Measurements from ENCODE around the gene SLIT1. TPM values are rescaled to one million over a fixed set of nuclear protein-coding genes. Genes with fewer than 3 reads are reported as not detected.

SLIT1 gene
- total and polyA plus RNA-seq, 7 donors: 0.04 to 0.30 (median 0.08) TPM

- Histone ChIP-seq H3K9me3 (no peaks in the 10 kb centered on the region), H3K36me3 (ENCODE audit: insufficient read depth in 1 of 2, low read depth in 1 of 2) (no peaks in the 10 kb centered on the region), H3K27ac (no peak overlapping the region), H3K27me3 (ENCODE audit: insufficient read depth in 3 of 3, low read length in 2 of 3) (no peaks in the 10 kb centered on the region), H3K4me1 (no peaks in the 10 kb centered on the region), H3K4me3 (no peak overlapping the region)
- TF ChIP-seq CTCF (IDR thresholded peaks at IDR 0.05): no peak
- intact Hi-C loops (cut with DNase I): no loop called here
- ATAC-seq (no peak), DNase-seq (no peak)
- 73 to 79% (median 74%) methylated on average over 15 of the region's 15 CpGs for WGBS, 3 donors
Measured at GRCh38 chr10:97138174-97138573, 47.6 kb downstream of the SLIT1 start.

DNA sequence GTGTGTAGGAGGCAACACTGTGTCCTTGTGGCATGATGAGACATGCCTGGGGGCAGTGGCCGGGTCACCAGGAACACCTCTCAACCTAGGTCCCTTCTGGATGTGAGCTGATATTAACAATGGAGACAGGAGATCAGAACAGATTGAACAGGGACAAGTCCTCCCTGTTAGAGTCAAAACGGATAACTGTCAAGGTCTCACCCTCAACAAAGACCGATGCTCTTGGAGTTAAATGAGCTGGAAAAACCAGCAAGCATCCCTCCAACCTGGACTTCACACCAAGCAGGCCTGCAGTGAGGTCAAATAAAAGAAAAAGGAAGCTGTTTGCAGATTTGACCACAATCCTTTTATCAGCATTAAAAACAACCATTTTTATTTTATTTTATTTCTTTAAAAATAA is 49.0 kb downstream of the SLIT1 start:
- TF ChIP-seq CTCF (IDR thresholded peaks at IDR 0.05): no peak
- Histone ChIP-seq H3K4me1 (no peaks in the 10 kb centered on the region), H3K27ac (no peak overlapping the region), H3K27me3 (ENCODE audit: insufficient read depth in 3 of 3, low read length in 2 of 3) (no peaks in the 10 kb centered on the region), H3K36me3 (ENCODE audit: insufficient read depth in 1 of 2, low read depth in 1 of 2) (no peaks in the 10 kb centered on the region), H3K9me3 (no peaks in the 10 kb centered on the region), H3K4me3 (no peak overlapping the region)
- no peak for ATAC-seq
- intact Hi-C loops (cut with DNase I): no loop called here
- no peak for DNase-seq
- 90 to 97% (median 93%) methylated on average over 3 of the region's 3 CpGs for WGBS, 3 donors

DNA sequence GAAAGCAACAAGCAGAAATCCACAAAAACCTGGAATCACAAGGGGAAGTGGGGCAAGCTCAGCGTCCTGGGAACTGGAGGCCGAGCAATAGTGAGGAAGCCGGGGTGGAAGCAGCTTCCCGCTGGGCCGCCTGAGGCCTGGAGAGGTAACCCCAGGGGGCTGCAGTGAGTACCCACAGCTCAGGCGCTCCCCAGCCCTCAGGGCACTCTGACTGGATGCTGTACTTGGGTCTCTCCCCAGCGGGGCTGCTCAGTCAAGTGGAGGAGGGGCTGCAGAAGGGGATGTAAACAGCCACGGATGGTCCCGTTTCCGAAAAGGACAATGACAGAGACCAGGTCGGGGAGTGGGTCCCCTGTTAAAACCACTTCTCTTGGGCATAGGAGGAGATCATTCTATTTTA is 50.3 kb downstream of the SLIT1 start:
- H3K9me3 ChIP-seq: no peaks in the 10 kb centered on the region
- no peak for TF ChIP-seq CTCF (IDR thresholded peaks at IDR 0.05)
- H3K4me3 ChIP-seq: no peak overlapping the region
- intact Hi-C loops (cut with DNase I): no loop called here
- no peak overlapping the region for H3K27ac ChIP-seq
- no peaks in the 10 kb centered on the region for H3K27me3 ChIP-seq (ENCODE audit: insufficient read depth in 3 of 3, low read length in 2 of 3)
- no peaks in the 10 kb centered on the region for H3K36me3 ChIP-seq (ENCODE audit: insufficient read depth in 1 of 2, low read depth in 1 of 2)
- no peak for ATAC-seq
- DNase-seq: no peak
- H3K4me1 ChIP-seq: no peaks in the 10 kb centered on the region
- WGBS, 3 donors: 79 to 82% (median 81%) methylated on average over 9 to 11 of the region's 11 CpGs

DNA sequence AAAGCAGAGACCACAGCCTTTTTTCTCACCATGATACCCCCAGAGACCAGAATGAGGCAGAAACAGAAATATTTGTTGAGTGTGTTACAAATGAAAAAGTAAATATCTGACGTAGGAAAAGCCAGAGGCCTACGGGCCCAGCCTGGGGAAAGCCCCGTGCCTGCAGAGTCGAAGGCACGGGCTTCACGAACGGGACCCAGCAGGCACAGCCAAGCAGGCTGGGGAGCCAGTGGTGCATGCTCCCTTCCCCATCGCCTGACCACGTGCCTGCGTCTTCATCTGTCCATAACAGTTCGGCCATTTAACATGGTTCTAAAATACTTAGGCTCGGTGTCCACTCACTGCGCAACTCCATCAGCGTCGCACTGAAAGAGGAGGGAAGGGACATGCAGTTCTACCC is 50.8 kb downstream of the SLIT1 start:
- no peak overlapping the region for H3K4me3 ChIP-seq
- H3K9me3 ChIP-seq: no peaks in the 10 kb centered on the region
- intact Hi-C loops (cut with DNase I): no loop called here
- ATAC-seq (no peak), DNase-seq (no peak)
- no peaks in the 10 kb centered on the region for H3K36me3 ChIP-seq (ENCODE audit: insufficient read depth in 1 of 2, low read depth in 1 of 2)
- H3K27ac ChIP-seq: no peak overlapping the region
- WGBS, 3 donors: 92 to 95% (median 92%) methylated on average over 15 of the region's 15 CpGs
- TF ChIP-seq CTCF (IDR thresholded peaks at IDR 0.05): no peak
- H3K27me3 ChIP-seq (ENCODE audit: insufficient read depth in 3 of 3, low read length in 2 of 3): no peaks in the 10 kb centered on the region
- no peaks in the 10 kb centered on the region for H3K4me1 ChIP-seq

GRCh38 chr10:97134110-97134509 is 51.6 kb downstream of the SLIT1 start:
- TF ChIP-seq CTCF (IDR thresholded peaks at IDR 0.05): no peak
- no peak overlapping the region for H3K4me3 ChIP-seq
- intact Hi-C loops (cut with DNase I): no loop called here
- DNase-seq (no peak), ATAC-seq (no peak)
- H3K27me3 ChIP-seq (ENCODE audit: insufficient read depth in 3 of 3, low read length in 2 of 3): no peaks in the 10 kb centered on the region
- WGBS, 3 donors: 91 to 94% (median 92%) methylated on average over 11 of the region's 11 CpGs
- H3K27ac ChIP-seq: no peak overlapping the region
- no peaks in the 10 kb centered on the region for H3K36me3 ChIP-seq (ENCODE audit: insufficient read depth in 1 of 2, low read depth in 1 of 2)
- no peaks in the 10 kb centered on the region for H3K9me3 ChIP-seq
- no peaks in the 10 kb centered on the region for H3K4me1 ChIP-seq
